Activated CD4-positive, alpha-beta memory T cell treated with anti-CD3 and anti-CD28 coated beads for 36 hours (primary cell): ENCODE results near the gene SH3TC2. TPM values are rescaled to one million over a fixed set of nuclear protein-coding genes. Genes with fewer than 3 reads are reported as not detected.

Source experiments
- CTCF ChIA-PET: fragments of 350-600 bp; sonication (Branson Sonifier 250); formaldehyde crosslinking; loops from one replicate; lab custom pipeline; 2021; ENCODE audit warnings: antibody characterized with exemption, inconsistent platforms; lab: Charles Lee
- POLR2A ChIA-PET: fragments of 350-600 bp; sonication (Branson Sonifier 250); formaldehyde crosslinking; loops from one replicate; lab custom pipeline; 2021; ENCODE audit warnings: antibody characterized with exemption; lab: Charles Lee
- DNase-seq: peaks from one replicate; pipeline ENCODE4 v3.0.0-alpha.2; 2020
- H3K27ac Mint-ChIP-seq: one replicate; pipeline ENCODE4 v1.8.0; 2021; ENCODE audit warnings: mixed read lengths
- H3K27me3 Mint-ChIP-seq: one replicate; pipeline ENCODE4 v1.8.0; 2021; ENCODE audit warnings: mixed read lengths
- H3K36me3 Mint-ChIP-seq: one replicate; pipeline ENCODE4 v1.8.0; 2021; ENCODE audit warnings: mixed read lengths
- H3K4me1 Mint-ChIP-seq: one replicate; pipeline ENCODE4 v1.8.0; 2021; ENCODE audit warnings: low read depth, mixed read lengths
- H3K4me3 Mint-ChIP-seq: one replicate; pipeline ENCODE4 v1.8.0; 2021; ENCODE audit warnings: mild to moderate bottlenecking, mixed read lengths
- H3K9me3 Mint-ChIP-seq: one replicate; pipeline ENCODE4 v1.8.0; 2021; ENCODE audit warnings: mixed read lengths
- intact Hi-C: fragments of 100-400 bp; cut with micrococcal nuclease; formaldehyde crosslinking; loops from one replicate; pipeline ENCODE4 v1.15.1; 2023
- total RNA-seq, 2 experiments: library from RNA; stranded (reverse); gene quantifications; one replicate each; pipeline ENCODE4 v1.2.3, GENCODE V29; 2021

SH3TC2 gene
- total RNA-seq, 2 experiments from 2014 or later = not detected

DNA sequence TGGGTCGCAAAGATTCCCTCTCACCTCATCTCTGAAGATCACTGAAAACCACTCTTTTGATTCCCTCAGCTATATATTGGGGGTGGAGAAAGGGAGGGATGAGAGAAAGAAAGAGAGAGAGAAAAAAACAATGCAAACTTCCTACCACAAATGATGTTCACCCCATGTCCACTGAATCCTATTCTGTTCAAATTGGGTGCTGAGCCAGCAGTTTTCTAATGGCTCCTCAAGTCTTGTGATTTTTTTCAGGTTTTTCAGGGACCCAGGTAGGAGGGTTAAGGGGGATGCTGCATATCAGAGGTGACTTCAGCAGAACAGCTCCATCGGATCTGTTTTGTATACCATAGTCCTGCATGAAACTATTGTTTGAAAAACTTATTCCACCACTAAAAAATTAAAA lies 95.9 kb downstream of the SH3TC2 start:
- Mint-ChIP-seq H3K36me3 (no peaks in the 10 kb centered on the region), H3K27ac (no peak overlapping the region), H3K4me1 (peaks cover 4% of the 10 kb centered on the region), H3K9me3 (no peaks in the 10 kb centered on the region), H3K27me3 (no peaks in the 10 kb centered on the region), H3K4me3 (no peak overlapping the region)
- CTCF ChIA-PET = interaction anchor here (0.8 to 2.7 kb wide), 6 partner anchors 9 to 236 kb away, joined by 3 to 23 read pairs (median 3); no protein-coding TSS in a partner anchor
- POLR2A ChIA-PET = no interaction called here
- no peak for DNase-seq
- intact Hi-C loops = no loop called here

DNA sequence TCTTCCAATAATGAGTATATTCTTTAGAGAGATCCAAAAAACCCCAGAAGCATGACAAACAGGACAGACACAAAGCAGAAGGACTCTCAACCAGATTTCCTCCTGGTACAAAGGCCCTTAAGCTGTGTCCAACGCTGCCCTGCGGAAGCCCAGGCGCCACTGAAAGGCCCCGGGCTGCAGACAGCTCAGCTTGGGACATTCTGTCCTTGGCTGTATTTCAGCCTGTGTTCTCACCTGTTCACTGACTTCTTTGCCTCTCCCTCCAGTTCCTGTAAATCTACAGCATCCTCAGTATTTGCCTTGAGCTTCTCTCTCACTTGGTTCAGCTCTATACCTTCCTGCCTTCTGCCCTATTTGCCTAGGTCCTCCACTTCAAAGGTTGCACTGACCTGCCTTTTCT lies 96.5 kb downstream of the SH3TC2 start:
- no peak for DNase-seq
- POLR2A ChIA-PET = no interaction called here
- CTCF ChIA-PET = interaction anchor here (1.1 to 2.7 kb wide), 4 partner anchors 9 to 225 kb away, joined by 3 to 23 read pairs (median 3); no protein-coding TSS in a partner anchor
- H3K27me3 Mint-ChIP-seq = no peaks in the 10 kb centered on the region
- no peak overlapping the region for H3K4me3 Mint-ChIP-seq
- intact Hi-C loops = no loop called here
- no peaks in the 10 kb centered on the region for H3K9me3 Mint-ChIP-seq
- no peaks in the 10 kb centered on the region for H3K36me3 Mint-ChIP-seq
- H3K4me1 Mint-ChIP-seq = peaks cover 4% of the 10 kb centered on the region
- H3K27ac Mint-ChIP-seq = no peak overlapping the region

DNA sequence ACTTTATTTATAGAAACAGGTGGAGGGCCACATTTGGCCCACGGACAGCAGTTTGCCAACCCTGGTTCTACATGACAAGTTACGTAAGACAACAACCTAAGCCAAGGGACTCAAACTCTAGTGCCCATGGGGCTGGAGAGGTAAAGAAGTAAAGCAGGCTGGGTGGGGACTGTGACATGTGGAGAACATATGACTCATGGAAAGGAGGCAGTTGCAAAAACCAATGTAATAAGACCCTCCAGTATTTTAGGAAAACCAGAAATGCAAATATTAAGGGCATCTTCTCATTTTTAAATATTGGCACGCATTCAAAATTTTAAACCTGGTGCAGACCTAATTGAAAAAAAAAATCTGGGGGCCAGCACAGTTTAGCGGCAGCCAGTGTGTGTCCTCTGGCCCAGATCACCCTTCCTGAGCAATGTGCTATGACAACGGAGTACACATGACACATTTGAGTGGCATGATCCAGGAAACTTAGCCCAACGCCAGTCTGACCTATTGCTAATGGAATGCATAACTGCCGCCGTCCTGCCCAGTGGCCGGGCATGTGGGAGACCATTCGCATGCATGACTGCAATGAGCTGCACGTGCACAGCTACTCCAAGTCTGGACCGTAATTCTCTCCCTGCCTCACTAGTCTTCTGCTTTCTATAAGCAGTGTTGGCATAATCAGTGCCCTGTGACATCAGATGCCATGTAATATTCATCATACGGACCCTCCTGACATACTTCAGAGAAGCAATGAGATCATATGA lies 97.2 kb downstream of the SH3TC2 start:
- POLR2A ChIA-PET = no interaction called here
- peaks cover 4% of the 10 kb centered on the region for H3K4me1 Mint-ChIP-seq
- H3K27me3 Mint-ChIP-seq = no peaks in the 10 kb centered on the region
- no peak overlapping the region for H3K4me3 Mint-ChIP-seq
- H3K9me3 Mint-ChIP-seq = no peaks in the 10 kb centered on the region
- H3K27ac Mint-ChIP-seq = no peak overlapping the region
- DNase-seq = no peak
- CTCF ChIA-PET = interaction anchor here (1.1 to 2.7 kb wide), 2 partner anchors 8 to 16 kb away, joined by 3 to 23 read pairs; no protein-coding TSS in a partner anchor
- no peaks in the 10 kb centered on the region for H3K36me3 Mint-ChIP-seq
- intact Hi-C loops = no loop called here

DNA sequence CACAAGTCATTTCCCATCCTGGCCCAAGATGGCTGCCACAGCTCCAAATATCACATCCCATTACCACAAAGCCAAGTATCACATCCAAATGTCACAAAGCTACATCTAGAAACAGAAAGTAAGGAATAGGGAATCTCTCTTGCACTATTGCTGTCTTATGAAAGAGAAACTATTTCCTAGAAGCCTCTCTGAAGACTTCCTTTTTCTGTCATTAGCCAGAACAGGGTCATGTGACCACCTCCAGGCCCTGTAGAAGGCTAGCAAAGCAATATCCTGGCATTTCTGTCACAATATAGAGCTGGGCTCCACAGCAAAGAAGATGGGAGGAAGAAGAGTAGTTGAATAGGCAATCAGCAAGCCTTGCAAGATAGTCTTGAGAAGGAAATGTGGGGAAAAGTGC lies 99.2 kb downstream of the SH3TC2 start:
- no peaks in the 10 kb centered on the region for H3K9me3 Mint-ChIP-seq
- no peak overlapping the region for H3K27ac Mint-ChIP-seq
- H3K4me3 Mint-ChIP-seq = no peak overlapping the region
- H3K4me1 Mint-ChIP-seq = peaks cover 4% of the 10 kb centered on the region
- no peaks in the 10 kb centered on the region for H3K36me3 Mint-ChIP-seq
- intact Hi-C loops = loop anchor here (5.0 kb wide), 1 partner anchor 149 kb away; no protein-coding TSS in a partner anchor
- ChIA-PET POLR2A (no interaction called here), CTCF (interaction anchor here (1.7 to 9.2 kb wide), 2 partner anchors 48 to 226 kb away, joined by 5 to 310 read pairs; no protein-coding TSS in a partner anchor)
- H3K27me3 Mint-ChIP-seq = peaks cover 2% of the 10 kb centered on the region
- DNase-seq = no peak

DNA sequence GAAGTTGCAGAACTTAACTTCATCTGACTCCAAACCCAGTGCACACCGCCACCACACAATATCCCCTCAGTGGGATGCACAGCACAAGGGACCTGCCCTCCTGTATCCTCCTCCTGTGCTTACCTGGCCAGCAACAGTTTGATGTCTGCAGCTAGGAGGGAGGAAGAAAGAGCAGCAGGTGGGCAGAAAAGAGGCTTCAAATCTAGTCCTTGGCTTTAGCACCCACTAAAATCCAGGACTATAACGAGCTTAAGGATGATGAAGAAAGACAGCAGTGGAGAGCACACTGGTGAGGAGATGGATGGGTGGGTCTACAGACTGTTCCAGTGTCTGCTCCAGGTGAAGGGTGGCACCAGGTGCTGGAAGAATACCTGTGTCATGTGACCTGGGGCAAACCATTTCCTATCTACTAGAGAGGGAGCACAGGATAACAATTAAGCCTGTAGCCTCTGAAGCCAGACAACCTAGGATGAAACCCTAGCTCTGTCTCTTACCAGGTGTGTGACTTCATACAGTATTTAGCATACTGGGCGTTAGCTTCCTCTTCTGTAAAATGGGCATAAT lies 100.0 kb downstream of the SH3TC2 start:
- ChIA-PET POLR2A (no interaction called here), CTCF (interaction anchor here (0.6 to 9.2 kb wide), 4 partner anchors 49 to 1105 kb away, joined by 3 to 310 read pairs (median 6); no protein-coding TSS in a partner anchor)
- Mint-ChIP-seq H3K4me1 (peaks cover 4% of the 10 kb centered on the region), H3K27ac (no peak overlapping the region), H3K36me3 (no peaks in the 10 kb centered on the region), H3K27me3 (peaks cover 2% of the 10 kb centered on the region), H3K4me3 (no peak overlapping the region), H3K9me3 (no peaks in the 10 kb centered on the region)
- intact Hi-C loops = loop anchor here (5.0 kb wide), 1 partner anchor 149 kb away; no protein-coding TSS in a partner anchor
- no peak for DNase-seq

DNA sequence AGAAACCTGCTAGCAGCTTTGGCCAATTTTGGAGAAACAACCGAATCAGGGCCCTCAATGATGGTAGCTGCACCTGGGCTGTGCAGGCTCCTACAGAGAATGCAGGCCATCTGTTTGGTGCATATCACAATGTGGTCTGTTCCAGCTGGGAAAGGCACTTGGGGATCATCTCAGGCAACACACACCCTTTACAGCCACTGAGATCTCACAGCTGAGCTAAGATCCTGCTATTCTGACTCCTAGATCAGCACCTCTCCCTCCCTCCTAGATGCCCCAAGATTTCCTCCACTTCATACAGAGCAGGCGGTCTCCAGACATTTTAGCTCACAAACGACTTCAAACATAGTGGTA lies 100.7 kb downstream of the SH3TC2 start:
- intact Hi-C loops = loop anchor here (5.0 kb wide), 1 partner anchor 150 kb away; no protein-coding TSS in a partner anchor
- H3K27ac Mint-ChIP-seq = no peak overlapping the region
- H3K4me1 Mint-ChIP-seq = peaks cover 4% of the 10 kb centered on the region
- POLR2A ChIA-PET = no interaction called here
- peaks cover 2% of the 10 kb centered on the region for H3K27me3 Mint-ChIP-seq
- H3K4me3 Mint-ChIP-seq = no peak overlapping the region
- DNase-seq = no peak
- no peaks in the 10 kb centered on the region for H3K36me3 Mint-ChIP-seq
- no peaks in the 10 kb centered on the region for H3K9me3 Mint-ChIP-seq
- CTCF ChIA-PET = interaction anchor here (0.5 to 9.2 kb wide), 5 partner anchors 11 to 225 kb away, joined by 3 to 310 read pairs (median 5); no protein-coding TSS in a partner anchor

DNA sequence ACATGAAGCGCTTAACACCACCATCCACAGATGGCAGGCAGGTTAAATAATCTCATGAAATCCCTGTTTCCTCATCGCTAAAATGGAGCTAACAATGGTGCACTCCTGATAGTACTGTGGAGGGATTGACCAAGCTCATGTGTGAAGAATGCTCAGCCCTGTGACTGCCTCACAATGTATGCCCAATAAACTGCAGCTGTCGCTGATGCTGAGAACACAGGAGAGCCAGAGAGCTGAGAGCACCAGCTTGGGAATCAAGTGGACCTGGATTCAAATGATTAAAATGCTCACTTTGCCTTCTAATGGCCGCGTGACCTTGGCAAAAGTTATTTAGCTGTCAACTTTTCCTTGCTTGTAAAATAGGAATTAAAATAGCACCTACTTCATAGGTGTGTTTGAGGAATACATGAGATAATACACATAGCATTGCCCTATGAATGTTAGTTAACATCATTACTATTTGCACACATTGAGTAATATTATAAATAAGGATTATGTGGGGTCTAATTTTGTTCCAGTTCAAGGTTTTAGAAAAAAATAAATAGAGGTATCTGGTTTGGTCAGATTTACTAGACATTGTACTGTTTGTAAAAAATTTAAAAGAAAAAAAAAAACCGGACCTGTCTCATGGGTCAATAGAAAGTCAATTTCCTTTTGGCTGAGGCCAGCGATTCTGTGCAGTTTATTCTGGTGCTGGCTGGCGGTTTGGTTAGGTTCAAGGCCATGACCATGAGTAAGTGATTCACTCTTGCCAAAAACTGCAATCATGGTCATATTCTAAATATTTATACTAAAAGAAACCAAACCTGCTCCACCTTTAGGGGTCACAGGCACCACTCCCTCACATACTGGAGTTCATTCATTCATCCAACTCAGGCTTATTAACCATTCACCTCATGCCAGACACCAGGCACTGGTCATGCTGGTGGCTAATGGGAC lies 101.3 kb downstream of the SH3TC2 start:
- Mint-ChIP-seq H3K27ac (no peak overlapping the region), H3K9me3 (no peaks in the 10 kb centered on the region), H3K36me3 (no peaks in the 10 kb centered on the region), H3K4me3 (no peak overlapping the region), H3K4me1 (peaks cover 4% of the 10 kb centered on the region), H3K27me3 (peaks cover 2% of the 10 kb centered on the region)
- ChIA-PET POLR2A (no interaction called here), CTCF (interaction anchor here (0.5 to 9.2 kb wide), 5 partner anchors 11 to 224 kb away, joined by 3 to 310 read pairs (median 6); no protein-coding TSS in a partner anchor)
- intact Hi-C loops = loop anchor here (5.0 kb wide), 1 partner anchor 151 kb away; no protein-coding TSS in a partner anchor
- DNase-seq = no peak

DNA sequence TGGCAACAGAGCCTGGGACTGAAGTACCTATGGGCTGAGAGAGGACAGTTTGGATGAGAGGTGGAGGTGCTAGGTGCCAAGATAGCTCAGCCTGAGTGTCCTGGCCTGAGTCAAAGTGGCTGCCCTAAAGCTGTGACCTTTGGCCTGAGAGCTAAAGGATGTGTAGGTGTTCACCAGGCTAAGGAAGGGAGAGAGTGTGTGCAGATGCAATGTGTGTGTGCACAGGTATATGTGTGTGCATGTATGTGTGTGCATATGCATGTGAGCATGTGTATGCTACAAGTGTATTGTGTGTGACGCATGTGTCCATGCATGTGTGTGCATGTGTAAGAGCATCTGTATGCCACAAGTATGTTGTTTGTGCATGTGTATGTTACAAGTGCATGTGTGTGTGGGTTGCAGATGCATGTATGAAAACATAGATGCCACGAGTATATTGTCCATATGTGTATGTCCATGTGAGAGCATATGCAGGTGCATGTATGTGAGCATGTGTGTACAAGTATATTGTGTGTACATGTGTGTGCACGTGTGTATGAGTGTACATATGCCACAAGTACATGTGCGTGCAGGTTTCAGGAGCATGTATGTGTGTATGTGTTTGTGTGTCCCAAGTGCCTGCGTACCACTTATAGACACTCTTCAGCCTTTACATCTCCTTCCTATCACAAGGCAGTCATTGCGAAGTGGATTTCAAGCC lies 102.6 kb downstream of the SH3TC2 start:
- no peak overlapping the region for H3K27ac Mint-ChIP-seq
- H3K9me3 Mint-ChIP-seq = no peaks in the 10 kb centered on the region
- ChIA-PET CTCF (interaction anchor here (0.6 to 9.2 kb wide), 3 partner anchors 75 to 223 kb away, joined by 3 to 310 read pairs (median 52); no protein-coding TSS in a partner anchor), POLR2A (no interaction called here)
- DNase-seq = no peak
- peaks cover 4% of the 10 kb centered on the region for H3K4me1 Mint-ChIP-seq
- intact Hi-C loops = loop anchor here (5.0 kb wide), 1 partner anchor 152 kb away; no protein-coding TSS in a partner anchor
- H3K27me3 Mint-ChIP-seq = peaks cover 2% of the 10 kb centered on the region
- H3K4me3 Mint-ChIP-seq = no peak overlapping the region
- no peaks in the 10 kb centered on the region for H3K36me3 Mint-ChIP-seq

DNA sequence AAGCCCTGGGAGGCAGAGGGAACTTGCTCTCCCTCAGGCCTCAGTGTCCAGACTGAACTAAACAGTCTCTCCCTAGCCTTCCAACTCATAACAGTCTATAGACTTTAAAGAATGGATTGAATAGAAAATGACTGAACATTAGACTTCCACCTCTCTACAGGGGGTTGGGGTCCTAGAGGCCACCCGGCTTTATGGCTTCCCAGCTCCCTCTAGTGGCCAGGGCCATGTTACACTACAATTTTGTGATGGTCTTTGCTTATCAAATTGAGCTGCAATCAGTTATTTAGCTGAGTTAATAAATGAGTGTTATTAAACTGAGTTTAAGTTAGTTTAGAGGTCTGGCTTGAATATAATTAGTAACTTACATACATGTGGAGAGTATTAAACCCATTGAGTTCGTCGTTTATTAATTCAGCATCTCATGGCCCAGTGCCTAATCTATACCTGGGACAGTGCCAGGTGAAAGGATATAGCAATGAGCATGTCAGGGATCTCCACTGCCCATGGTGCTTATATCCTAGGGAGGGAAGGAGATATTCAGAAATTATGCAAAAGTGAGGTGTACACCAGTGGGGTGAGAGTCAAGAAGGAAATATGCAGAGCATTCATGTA lies 105.2 kb downstream of the SH3TC2 start:
- Mint-ChIP-seq H3K27ac (no peak overlapping the region), H3K9me3 (no peaks in the 10 kb centered on the region), H3K27me3 (peaks cover 2% of the 10 kb centered on the region), H3K4me1 (no peaks in the 10 kb centered on the region), H3K4me3 (no peak overlapping the region), H3K36me3 (no peaks in the 10 kb centered on the region)
- POLR2A ChIA-PET = no interaction called here
- intact Hi-C loops = loop anchor here (1.0 to 2.0 kb wide), 3 partner anchors 77 to 224 kb away; no protein-coding TSS in a partner anchor
- CTCF ChIA-PET = interaction anchor here (0.6 to 9.2 kb wide), 59 partner anchors 9 to 503 kb away, joined by 3 to 310 read pairs (median 5); partner anchors contain the start of gene ADRB2
- peak; percentile 60 for DNase-seq

DNA sequence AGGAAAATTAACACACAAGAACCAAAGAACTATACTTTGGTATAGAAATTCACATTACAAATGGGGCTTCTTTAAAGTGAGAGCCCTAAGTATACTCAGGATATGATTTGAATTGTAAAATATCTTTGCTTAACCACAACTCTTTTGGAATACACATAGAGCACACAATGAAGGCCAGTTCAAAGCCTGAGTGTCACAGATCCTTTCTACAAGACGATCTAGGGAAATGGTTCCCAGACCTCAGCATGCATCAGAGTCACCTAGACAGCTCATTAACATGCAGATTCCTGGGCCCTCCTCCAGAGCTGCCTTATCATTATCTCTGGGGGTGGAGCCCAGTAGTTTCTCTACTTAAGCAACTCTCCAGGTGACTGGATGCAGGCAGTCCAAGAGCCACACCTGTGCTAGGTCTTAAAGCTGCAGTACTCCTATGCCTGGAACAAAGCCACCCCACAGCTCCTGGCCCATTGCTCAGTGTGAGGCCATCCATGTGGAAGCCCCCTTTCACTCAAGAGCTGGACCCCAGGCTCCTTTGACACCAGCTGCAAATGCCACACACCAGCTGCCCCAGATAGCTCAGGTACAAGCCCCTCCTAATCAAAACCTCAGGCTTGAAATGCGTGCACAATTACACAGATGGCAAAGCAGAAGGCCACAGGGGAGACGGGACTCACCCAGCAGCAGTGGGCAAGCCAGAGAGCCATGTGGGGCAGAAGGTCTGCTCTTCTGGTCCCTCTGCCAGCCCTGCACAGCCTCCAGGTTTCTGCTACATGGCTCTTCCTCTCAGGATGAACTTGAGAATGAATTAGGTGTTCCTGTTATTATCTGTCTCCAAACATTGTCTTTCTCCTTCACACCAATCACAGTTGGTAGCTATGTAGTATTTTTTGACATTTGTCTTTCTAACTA lies 106.1 kb downstream of the SH3TC2 start:
- ChIA-PET POLR2A (no interaction called here), CTCF (interaction anchor here (0.6 to 9.2 kb wide), 33 partner anchors 10 to 1131 kb away, joined by 3 to 310 read pairs (median 6); partner anchors contain the start of gene ADRB2)
- Mint-ChIP-seq H3K27me3 (peaks cover 2% of the 10 kb centered on the region), H3K4me3 (no peak overlapping the region), H3K4me1 (no peaks in the 10 kb centered on the region), H3K27ac (no peak overlapping the region), H3K9me3 (no peaks in the 10 kb centered on the region), H3K36me3 (no peaks in the 10 kb centered on the region)
- intact Hi-C loops = loop anchor here (1.0 to 2.0 kb wide), 3 partner anchors 78 to 223 kb away; no protein-coding TSS in a partner anchor
- no peak for DNase-seq
